ENCODE measurements around the gene FMOD.

Gene FMOD

DNA sequence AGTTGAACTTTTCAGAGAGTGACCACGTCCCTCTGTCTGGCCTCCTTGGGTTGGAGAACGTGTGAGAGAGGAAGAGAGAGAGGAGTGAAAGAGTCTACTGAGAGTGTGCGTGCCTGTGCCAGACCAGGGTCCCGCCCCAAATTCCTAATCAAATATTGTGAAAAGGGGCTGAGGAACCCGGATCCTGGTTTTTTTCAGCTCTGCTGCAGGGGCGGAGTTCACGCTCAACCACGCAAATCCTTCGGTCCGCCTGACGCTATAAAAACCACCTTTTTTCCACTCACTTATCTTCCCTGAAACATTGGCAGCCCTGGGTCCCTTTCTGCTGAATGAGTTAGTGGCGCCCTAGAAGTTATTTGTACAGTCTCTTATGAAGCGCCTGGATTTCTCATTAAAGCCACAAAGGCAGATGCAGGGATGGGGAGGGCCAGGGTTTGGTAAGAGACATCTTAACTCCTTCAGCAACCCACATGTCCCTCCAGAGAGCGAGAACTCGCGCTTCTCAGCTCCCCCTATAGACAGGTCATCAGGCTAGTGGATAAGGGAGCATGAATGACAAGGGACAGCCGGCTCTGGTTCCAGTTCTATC is at the start of gene FMOD:
Gene FMOD, minus strand, starts transcription at position 86 of the 589 bp plus-strand sequence. CDS start 2,852 bp downstream, outside the sequence.
- no peak for DNase-seq

- no peak for DNase-seq
These were observed 45.8 kb upstream of the FMOD start for GRCh38 chr1:203396595-203397194.

DNA sequence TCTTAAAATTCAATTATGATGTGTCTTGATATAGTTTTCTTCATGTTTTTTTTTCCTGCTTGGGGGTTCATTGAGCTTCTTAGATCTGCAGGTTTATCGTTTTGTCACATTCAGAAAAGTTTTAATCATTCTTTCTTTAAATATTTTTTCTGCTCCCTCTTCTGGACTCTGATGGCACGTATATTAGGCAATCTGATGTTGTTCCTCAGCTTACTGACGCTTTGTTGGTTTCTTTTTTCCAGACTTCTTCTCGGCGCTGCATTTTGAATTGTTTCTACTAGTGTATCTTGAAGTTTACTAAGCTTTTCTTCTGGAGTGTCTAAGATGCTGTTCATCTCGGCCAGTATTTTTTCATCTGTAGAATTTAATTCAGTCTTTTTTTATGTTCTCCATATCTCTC is 44.8 kb upstream of the FMOD start:
- DNase-seq, result no peak

GRCh38 chr1:203390298-203390697 is 39.4 kb upstream of the FMOD start:
- DNase-seq, result no peak

DNA sequence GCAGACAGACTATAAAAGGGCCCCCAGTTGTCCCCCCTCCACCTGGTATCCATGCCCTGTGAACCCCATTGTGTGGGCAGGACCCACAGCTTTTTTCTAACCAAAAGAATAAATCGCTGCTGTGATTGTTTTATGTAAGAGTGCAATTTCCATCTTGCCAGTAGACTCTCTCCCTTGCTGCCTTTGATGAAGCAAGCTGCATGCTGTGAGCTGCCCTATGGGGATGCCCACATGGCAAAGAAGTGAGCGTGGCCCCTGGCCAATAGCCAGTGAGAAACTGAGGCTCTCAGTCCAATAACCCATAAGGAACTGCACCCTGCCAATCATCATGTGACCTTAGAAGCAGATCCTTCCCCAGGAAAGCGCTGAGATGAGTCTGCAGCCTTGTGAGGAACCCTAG is 37.8 kb upstream of the FMOD start:
- DNase-seq, result no peak

GRCh38 chr1:203382026-203382425 is 31.1 kb upstream of the FMOD start:
- DNase-seq, result no peak

DNA sequence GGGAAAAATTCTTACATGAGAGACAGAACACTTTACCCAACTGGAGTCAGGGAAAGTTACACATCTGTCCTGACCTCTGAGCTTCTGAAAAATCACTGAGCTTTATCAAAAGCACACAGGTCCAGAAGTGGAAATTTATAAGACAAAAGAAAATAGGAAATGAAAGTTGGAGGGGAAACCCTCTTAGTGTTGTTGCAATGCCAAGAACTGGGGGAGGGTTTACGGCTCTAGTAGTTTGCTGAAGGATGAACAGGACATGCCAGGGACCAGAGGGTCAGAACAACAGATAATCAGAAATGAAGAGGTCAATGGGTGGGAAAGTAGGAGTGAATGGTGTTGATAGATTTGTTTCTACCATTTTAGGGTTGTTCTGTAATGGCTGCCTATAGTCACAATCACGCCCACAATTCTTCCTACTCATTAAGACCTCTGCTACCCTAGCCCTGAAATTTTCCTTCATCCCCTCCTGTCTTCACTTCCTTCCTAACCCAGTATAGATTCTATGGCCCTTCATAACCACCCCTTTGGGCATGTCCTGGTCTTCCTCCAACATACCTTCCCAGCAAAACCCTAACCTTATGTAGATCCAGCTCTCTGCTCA is 30.3 kb upstream of the FMOD start:
- DNase-seq, result no peak

GRCh38 chr1:203380420-203381150 is 29.7 kb upstream of the FMOD start:
- no peak for DNase-seq

GRCh38 chr1:203379825-203380224 is 28.9 kb upstream of the FMOD start:
- no peak for DNase-seq

GRCh38 chr1:203378556-203379245 is 27.8 kb upstream of the FMOD start:
- DNase-seq, result no peak

GRCh38 chr1:203373991-203374390 is 23.1 kb upstream of the FMOD start:
- DNase-seq, result no peak

- DNase-seq, result no peak
These were observed 22.1 kb upstream of the FMOD start for GRCh38 chr1:203373002-203373401.

DNA sequence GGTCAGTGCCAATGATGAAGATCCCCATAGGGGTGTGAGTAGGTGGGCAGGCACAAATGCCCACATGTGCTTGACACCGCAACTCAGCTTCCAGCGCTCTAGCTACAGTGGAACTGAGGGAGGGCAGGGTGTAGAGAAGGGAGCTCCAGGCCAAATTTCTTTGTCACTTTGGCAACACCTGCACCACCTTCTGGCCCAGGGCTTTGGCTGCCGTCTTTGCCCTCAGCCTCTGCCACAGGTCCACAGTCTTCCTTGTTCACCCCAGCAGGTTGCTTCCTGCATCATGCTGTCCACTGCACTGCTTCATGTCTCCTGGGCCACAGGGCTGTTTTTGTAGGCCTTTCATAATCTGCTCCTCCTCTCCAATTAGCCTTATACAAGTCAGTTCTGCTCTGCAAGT is 20.4 kb upstream of the FMOD start:
- DNase-seq, result no peak

GRCh38 chr1:203369666-203370065 is 18.7 kb upstream of the FMOD start:
- no peak for DNase-seq

- peak in 1 of 2 experiments; percentile 21 for DNase-seq
These were observed 17.9 kb upstream of the FMOD start for GRCh38 chr1:203368624-203369451.

- DNase-seq, result no peak
These were observed 16.1 kb upstream of the FMOD start for GRCh38 chr1:203367057-203367456.

DNA sequence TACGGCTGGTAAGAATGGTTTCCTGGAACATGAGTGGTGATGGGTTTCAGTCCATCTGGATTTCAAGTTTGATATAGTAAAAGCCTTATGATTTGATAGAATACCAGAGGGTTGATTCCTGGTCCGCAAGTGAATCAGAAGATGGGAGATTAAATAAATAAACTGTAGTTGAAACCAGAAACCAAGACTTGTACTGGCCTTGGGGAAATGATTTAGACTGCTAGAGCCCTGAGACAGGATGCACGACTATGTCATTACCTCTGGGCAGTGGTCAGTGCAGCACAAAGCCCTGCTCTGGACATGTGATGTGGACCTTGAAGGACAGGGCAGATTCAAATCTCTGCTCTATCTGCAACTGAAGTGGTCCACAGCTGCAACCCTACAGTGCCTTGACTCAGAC is 15.6 kb upstream of the FMOD start:
- DNase-seq, result no peak

DNA sequence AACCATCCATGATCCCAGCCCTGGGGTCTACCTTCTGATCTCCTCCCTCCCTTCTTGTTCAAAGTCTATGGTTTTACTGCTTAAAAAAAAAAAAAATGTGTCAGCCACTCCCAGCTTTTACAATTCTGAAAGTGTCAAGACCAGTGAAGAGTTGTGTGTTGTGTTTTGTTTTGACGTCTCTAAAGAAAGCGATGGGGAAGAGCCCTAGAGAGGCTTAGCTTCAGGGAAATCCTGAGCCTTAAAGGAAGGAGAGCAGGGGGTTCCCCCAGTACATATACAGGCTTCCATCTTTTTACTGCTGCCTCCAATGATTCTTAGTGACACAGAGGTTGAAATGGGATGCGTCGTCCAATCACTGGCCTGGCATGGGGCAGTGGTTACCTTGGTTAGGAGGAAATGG is 13.9 kb upstream of the FMOD start:
- no peak for DNase-seq

DNA sequence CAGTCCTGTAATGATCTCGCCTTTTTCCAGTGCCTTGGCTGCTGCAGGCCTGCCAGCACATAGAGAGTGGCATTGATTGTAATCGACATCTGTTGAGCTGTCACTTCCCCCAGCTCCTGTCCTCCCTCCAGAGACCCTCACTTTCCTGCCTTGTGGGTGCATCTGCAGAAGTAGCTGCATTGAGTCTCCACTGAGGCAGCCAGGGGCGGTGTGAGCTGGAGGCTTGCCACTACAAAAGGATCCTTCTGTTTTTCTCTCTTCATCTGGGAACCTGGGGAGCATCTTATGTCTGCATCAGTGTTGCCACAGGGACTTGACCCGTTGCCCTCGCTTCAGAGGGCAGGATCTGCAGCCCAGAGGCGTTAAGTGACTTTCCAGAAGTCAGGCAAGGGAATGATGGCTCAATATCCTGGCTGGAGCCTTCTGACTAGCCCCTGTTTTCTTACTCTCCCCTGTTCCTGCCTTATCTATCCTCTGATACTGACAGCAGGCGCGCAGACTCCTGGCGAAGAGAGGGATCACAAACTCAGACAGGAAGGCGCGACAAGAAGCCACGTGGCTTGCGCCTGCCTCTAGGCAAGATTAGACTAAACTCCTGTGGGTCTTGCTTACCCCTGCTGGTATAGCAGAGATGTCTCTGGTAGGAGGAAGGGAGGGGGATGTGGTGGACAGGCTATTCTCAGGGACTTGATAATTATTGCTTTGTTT is 13.3 kb upstream of the FMOD start:
- DNase-seq, result no peak

GRCh38 chr1:203362720-203363025 is 11.8 kb upstream of the FMOD start:
- DNase-seq, result no peak

DNA sequence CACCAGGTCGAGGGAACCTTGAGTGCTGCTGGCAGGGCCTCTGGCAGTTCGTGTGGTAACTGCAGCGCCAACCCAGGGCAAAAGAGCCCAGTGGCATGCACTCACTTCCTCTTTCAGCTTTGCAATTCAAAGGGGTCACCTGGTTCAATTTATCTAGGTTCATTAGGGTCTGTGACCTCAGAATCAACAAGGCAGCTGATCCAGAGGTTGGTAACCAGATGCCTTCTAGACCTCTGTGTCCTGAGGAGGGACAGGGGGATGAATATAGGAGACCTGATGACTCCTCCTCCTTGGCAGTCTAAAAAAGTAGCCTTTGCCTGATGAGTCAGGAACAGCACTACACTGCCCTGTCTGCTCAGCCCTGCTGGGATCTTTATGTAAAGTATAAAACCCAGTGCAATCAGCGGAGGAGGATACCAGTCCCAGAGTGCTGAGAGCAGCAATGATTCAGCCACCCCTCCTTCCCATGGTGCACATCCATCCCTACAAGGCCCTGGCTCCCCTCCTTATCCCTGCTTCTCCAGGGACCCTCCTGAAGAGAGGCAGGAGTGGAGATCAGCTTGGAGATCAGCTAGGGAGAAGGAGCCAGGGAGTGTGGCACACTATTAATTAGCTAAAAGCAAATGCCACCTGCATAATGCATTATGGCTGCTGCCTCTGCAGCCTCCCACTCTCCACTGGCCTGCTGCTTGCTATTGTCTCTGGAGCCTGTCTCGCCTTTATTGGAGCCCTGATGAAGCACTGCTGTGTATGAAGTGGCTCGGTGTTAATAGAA is 11.2 kb upstream of the FMOD start:
- DNase-seq, result no peak
